NT2/D1 (cell line): Measurements from ENCODE around the gene DOCK3.

Experiments
- DNase-seq: peaks from one replicate; pipeline ENCODE4 v3.0.0-alpha.2; 2011; ENCODE audit warnings: low read depth, low spot score
- H3K27me3 ChIP-seq: 2 replicates; pipeline ENCODE4 v1.6.0; 2011; ENCODE audit warnings: mild to moderate bottlenecking; ENCODE audit not compliant: insufficient read length, insufficient read depth
- H3K36me3 ChIP-seq: 2 replicates; pipeline ENCODE4 v1.6.1; 2011; ENCODE audit warnings: mild to moderate bottlenecking, low read length, mixed read lengths; ENCODE audit not compliant: insufficient read depth, insufficient read length
- H3K4me1 ChIP-seq: 2 replicates; pipeline ENCODE4 v1.5.1; 2011; ENCODE audit not compliant: insufficient read depth, insufficient read length
- H3K4me3 ChIP-seq: 2 replicates; pipeline ENCODE4 v1.5.1; 2011; ENCODE audit warnings: low read depth; ENCODE audit not compliant: insufficient read length
- H3K9ac ChIP-seq: 2 replicates; pipeline ENCODE4 v1.6.0; 2011; ENCODE audit warnings: low read depth; ENCODE audit not compliant: insufficient read length
- H3K9me3 ChIP-seq: 2 replicates; pipeline ENCODE4 v1.5.1; 2011; ENCODE audit warnings: mild to moderate bottlenecking, low read length; ENCODE audit not compliant: insufficient read depth
- SUZ12 ChIP-seq: IDR thresholded peaks from 2 replicates; pipeline ENCODE4 v1.6.1; 2011; ENCODE audit not compliant: insufficient read length, insufficient read depth; ENCODE audit errors: extremely low read depth
- YY1 ChIP-seq: IDR thresholded peaks from 2 replicates; pipeline ENCODE4 v1.6.1; 2011; ENCODE audit not compliant: insufficient read length, insufficient read depth
- ZNF274 ChIP-seq: IDR thresholded peaks from 2 replicates; pipeline ENCODE4 v1.6.1; 2011; ENCODE audit warnings: mild to moderate bottlenecking, low read depth, low read length

The DOCK3 gene

DNA sequence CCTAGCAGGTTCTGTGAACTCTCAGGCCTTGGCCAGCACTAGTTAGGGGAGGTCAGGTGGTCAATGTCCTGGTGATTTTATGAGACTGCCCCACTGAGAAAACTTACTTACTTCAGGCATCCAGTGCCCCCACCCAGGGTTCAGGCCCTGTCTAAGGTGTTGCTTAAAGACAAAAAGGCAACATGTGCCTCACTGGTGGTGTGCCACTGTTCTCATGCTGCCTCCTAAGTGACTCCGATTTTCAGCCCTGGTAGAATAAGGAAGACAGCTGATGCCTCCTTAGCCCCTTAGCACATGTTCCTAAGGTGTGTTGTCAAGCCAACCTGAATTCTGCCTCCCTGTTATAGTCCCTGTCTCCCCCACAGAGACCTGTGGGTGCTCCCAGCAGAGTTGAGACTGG lies 721.7 kb downstream of the DOCK3 start:
- H3K36me3 ChIP-seq: peaks cover 87% of the 10 kb centered on the region
- no peak overlapping the region for H3K4me3 ChIP-seq
- no peak overlapping the region for H3K9ac ChIP-seq
- no peak for DNase-seq
- no peak for TF ChIP-seq SUZ12
- TF ChIP-seq YY1: no peak
- no peak for TF ChIP-seq ZNF274
- peaks cover 33% of the 10 kb centered on the region for H3K9me3 ChIP-seq
- peaks cover 6% of the 10 kb centered on the region for H3K4me1 ChIP-seq
- no peaks in the 10 kb centered on the region for H3K27me3 ChIP-seq

DNA sequence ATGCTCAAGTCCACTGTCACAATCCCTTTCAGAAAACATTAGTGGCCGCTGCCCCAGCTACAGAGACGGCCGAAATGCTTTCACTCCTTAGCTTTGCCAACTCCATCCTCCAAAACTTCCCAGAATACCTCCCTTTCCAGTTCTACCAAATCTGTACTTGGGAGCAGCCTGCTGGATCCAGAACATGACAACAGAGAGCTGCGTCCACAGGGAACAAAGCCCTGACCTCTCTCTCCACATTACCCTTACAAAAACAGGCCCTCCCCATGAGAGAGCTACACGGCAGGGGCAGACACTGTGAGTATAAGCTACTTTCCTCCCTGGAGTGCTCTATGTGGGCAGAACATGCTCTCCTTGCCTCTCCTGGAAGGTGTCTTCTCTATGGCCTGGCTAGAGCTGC lies 722.7 kb downstream of the DOCK3 start:
- peaks cover 2% of the 10 kb centered on the region for H3K4me1 ChIP-seq
- H3K9ac ChIP-seq: no peak overlapping the region
- TF ChIP-seq SUZ12: no peak
- no peak for TF ChIP-seq ZNF274
- TF ChIP-seq YY1: no peak
- no peak for DNase-seq
- H3K9me3 ChIP-seq: peaks cover 25% of the 10 kb centered on the region
- peaks cover 84% of the 10 kb centered on the region for H3K36me3 ChIP-seq
- no peak overlapping the region for H3K4me3 ChIP-seq
- no peaks in the 10 kb centered on the region for H3K27me3 ChIP-seq

DNA sequence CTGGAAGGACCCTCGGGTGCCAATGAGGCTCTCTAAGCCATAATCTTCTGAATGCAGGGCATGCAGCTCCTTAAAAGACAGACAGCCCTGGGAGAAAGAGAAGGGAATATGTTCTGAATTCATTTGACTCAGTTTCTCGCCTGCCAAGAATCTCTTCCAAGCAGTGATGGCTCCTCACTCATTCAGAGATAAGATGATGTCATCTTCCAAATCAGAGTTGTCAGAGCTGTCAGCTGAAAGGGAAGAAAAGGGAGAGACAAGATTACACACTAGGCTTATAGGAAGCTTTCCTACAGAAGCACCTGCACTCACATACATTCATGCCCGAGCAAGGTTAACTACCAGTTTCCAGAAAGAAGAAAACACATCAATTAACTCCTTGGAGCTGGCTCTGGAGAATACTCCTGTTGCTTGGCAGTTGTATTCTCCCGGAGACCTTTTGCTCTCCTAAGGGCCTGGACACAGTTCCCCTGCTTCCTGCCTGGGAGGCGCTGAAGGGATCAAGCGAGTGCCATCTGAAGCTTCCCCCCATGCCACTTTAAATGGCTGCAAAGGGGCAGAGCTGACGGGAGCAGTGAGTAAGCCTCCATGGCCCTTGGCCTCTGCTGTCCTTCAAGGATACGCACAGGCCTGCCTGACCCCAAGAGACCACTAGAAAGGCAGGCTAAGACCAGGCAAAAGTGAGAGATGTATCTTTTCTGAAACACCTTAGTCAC lies 724.0 kb downstream of the DOCK3 start:
- peaks cover 82% of the 10 kb centered on the region for H3K36me3 ChIP-seq
- DNase-seq: no peak
- H3K9me3 ChIP-seq: peaks cover 12% of the 10 kb centered on the region; the same call in 1 of the 2 replicates
- no peak overlapping the region for H3K4me3 ChIP-seq
- no peaks in the 10 kb centered on the region for H3K27me3 ChIP-seq
- H3K9ac ChIP-seq: no peak overlapping the region
- no peak for TF ChIP-seq SUZ12
- no peak for TF ChIP-seq ZNF274
- no peak for TF ChIP-seq YY1
- H3K4me1 ChIP-seq: peaks cover 2% of the 10 kb centered on the region

DNA sequence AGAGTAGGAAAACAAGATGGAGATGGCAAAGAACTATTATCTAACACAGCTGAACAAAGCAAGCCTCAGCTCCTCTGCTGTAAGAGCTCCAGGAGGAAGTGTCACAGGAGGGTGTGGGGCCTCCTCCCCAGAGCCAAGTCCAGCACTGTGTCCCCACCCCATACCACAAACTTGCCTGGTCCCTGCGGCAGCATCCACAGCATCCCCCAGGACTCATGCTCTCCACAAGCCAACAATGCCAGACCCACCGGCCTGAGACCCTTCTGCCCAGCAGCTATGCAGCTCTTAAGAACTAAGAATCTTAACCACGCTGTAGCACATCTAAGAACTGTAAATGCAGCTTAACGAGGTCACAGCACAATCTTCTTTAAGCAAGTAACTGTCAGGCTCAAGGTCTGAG lies 725.4 kb downstream of the DOCK3 start:
- DNase-seq: no peak
- Histone ChIP-seq H3K9me3 (no peaks in the 10 kb centered on the region; the same call in 1 of the 2 replicates), H3K27me3 (no peaks in the 10 kb centered on the region), H3K4me1 (peaks cover 2% of the 10 kb centered on the region), H3K4me3 (no peak overlapping the region), H3K36me3 (peaks cover 75% of the 10 kb centered on the region), H3K9ac (no peak overlapping the region)
- no peak for TF ChIP-seq YY1
- no peak for TF ChIP-seq SUZ12
- no peak for TF ChIP-seq ZNF274

DNA sequence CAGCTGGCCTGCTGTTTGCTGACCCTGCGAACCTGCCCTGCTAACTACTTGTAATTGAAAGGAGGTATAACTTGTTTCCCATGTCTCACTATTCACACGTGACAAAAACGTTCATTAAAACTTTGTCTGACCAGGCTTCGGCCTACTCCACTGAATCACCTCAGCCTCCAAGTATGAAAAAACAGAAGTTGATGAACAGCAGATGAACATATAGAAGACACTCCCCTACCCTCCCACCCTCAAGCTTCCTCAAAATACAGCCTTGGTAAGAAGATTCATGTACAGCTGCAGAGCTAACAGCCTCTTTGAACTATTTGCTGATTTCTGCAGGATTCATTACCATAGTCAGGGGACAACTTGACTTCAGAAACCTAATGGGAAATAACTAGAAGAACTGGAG lies 727.0 kb downstream of the DOCK3 start:
- Histone ChIP-seq H3K4me3 (no peak overlapping the region), H3K27me3 (no peaks in the 10 kb centered on the region), H3K9ac (no peak overlapping the region), H3K4me1 (peaks cover 2% of the 10 kb centered on the region), H3K9me3 (no peaks in the 10 kb centered on the region), H3K36me3 (peaks cover 60% of the 10 kb centered on the region)
- no peak for TF ChIP-seq YY1
- no peak for TF ChIP-seq ZNF274
- TF ChIP-seq SUZ12: no peak
- no peak for DNase-seq

DNA sequence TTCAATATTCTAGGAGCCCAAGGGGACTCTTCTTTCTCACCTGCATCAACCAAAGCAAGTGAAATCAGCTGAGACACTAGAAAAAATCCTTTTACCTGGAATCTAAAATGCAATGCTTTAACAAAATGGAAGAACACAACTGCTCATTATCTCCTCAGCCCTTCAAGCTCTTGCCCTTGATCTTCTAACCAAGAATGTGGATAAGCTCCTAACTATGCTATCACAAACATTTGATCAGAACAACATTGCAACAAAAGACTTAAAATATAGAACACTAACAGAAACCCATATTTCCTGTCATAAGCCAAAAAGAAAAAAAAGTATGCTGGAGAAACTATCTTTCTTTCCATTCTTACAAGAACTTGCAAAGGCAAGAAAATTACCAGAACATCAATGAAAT lies 728.9 kb downstream of the DOCK3 start:
- no peak overlapping the region for H3K4me3 ChIP-seq
- peaks cover 47% of the 10 kb centered on the region for H3K36me3 ChIP-seq
- H3K4me1 ChIP-seq: no peaks in the 10 kb centered on the region
- H3K9ac ChIP-seq: no peak overlapping the region
- no peak for DNase-seq
- H3K9me3 ChIP-seq: no peaks in the 10 kb centered on the region
- no peaks in the 10 kb centered on the region for H3K27me3 ChIP-seq
- TF ChIP-seq ZNF274 (no peak), SUZ12 (no peak), YY1 (no peak)

DNA sequence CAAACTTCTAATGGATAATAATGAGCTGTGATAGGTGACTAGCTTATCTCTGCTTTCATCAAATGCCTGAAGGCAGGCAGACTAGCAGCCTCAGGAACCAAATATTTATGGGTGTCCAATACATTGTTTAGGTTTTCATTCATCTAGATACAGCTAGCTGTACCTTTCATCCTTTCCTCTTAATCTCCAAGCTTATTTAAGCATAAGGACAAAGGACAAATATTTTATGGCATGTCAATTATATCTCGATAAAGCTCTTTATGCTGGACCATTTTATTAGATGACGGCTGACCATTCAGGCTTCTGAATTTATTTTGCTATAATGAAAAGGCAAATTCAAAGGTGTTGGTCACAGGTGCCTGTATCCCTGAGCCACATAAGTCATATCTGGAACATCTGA lies 733.3 kb downstream of the DOCK3 start:
- TF ChIP-seq SUZ12 (no peak), ZNF274 (no peak), YY1 (no peak)
- H3K36me3 ChIP-seq: peaks cover 52% of the 10 kb centered on the region

More for the DNA sequence above, 733.3 kb downstream of the DOCK3 start:
- DNase-seq: no peak
- Histone ChIP-seq H3K4me3 (no peak overlapping the region), H3K27me3 (no peaks in the 10 kb centered on the region), H3K9ac (no peak overlapping the region), H3K9me3 (no peaks in the 10 kb centered on the region), H3K4me1 (no peaks in the 10 kb centered on the region)
